Thyroid gland (tissue), 4 donors: Measurements from ENCODE around the gene ISYNA1. TPM values are rescaled to one million over a fixed set of nuclear protein-coding genes. Genes with fewer than 3 reads are reported as not detected.
A peak's percentile ranks its signal among the peaks of the same experiment; 100 is the strongest.

Experiments
- DNase-seq, 2 donors: peaks; one replicate each; pipeline ENCODE4 v3.0.0-alpha.2; 2019
- H3K27ac ChIP-seq, 3 donors: fragments of 200-600 bp; sonication (generic); 1 replicate in 2 of 3; 2 replicates in 1 of 3; pipeline ENCODE4 v1.5.1; 2016 to 2019; ENCODE audit warnings: mild to moderate bottlenecking in 1 of 3, moderate library complexity in 1 of 3
- H3K27me3 ChIP-seq: fragments of 200-600 bp; sonication (generic); one replicate; pipeline ENCODE4 v1.5.1; 2019
- H3K36me3 ChIP-seq, 2 donors: fragments of 200-600 bp; sonication (generic); one replicate each; pipeline ENCODE4 v1.5.1; 2016 to 2019
- H3K4me1 ChIP-seq, 2 donors: fragments of 200-600 bp; sonication (generic); one replicate each; pipeline ENCODE4 v1.5.1; 2017 to 2019
- H3K4me3 ChIP-seq, 3 donors: fragments of 200-600 bp; sonication (generic); replicated peaks in 1 of 3; 1 replicate in 2 of 3; 2 replicates in 1 of 3; pipeline ENCODE4 v1.5.1; 2016; ENCODE audit warnings: mild to moderate bottlenecking in 1 of 3
- H3K9me3 ChIP-seq: fragments of 200-600 bp; sonication (generic); one replicate; pipeline ENCODE4 v1.5.1; 2017
- CTCF ChIP-seq, 6 experiments: fragments of 200-600 bp in 3 of 6; fragments of 450-650 bp in 3 of 6; sonication (generic) in 3 of 6; IDR thresholded peaks; one replicate each; pipeline ENCODE4 v1.5.1; 2016 to 2019; ENCODE audit warnings: antibody characterized with exemption in 6 of 6, mild to moderate bottlenecking in 2 of 6, inconsistent platforms in 1 of 6, moderate library complexity in 1 of 6
- POLR2A ChIP-seq, 2 donors: fragments of 450-650 bp; IDR thresholded peaks; one replicate each; pipeline ENCODE4 v1.6.1; 2017; ENCODE audit warnings: antibody characterized with exemption in 2 of 2, mild to moderate bottlenecking in 2 of 2, moderate library complexity in 1 of 2
- WGBS, 2 donors: methylation state at CpG; one replicate each; pipeline ENCODE4 v1.1.5; 2017; 5-methylcytosine and 5-hydroxymethylcytosine counted together
- intact Hi-C: fragments of 100-400 bp; cut with DNase I; formaldehyde crosslinking; loops from one replicate; pipeline ENCODE4 v1.15.1; 2023
- total RNA-seq, 4 donors: library from RNA; depleted of rRNA; stranded (reverse); fragments of >200 nt; gene quantifications; one replicate each; pipeline ENCODE4 v1.2.3, GENCODE V29; 2016

Gene ISYNA1
- total RNA-seq, 4 donors from 2014 or later: 12.7 to 24.2 (median 22.9) TPM

- intact Hi-C loops: no loop called here
- Histone ChIP-seq H3K27me3 (no peaks in the 10 kb centered on the region), H3K36me3 (peaks cover 0 to 8% of the 10 kb centered on the region in 2 donors), H3K4me3 (no peak overlapping the region), H3K4me1 (peaks cover 0 to 22% of the 10 kb centered on the region in 2 donors), H3K9me3 (no peaks in the 10 kb centered on the region), H3K27ac (no peak overlapping the region)
- WGBS, 2 donors: 85 to 92% methylated on average over 8 of the region's 8 CpGs
- no peak for TF ChIP-seq CTCF (IDR thresholded peaks at IDR 0.05)
- TF ChIP-seq POLR2A (IDR thresholded peaks at IDR 0.05): no peak
- DNase-seq: no peak
Measured at GRCh38 chr19:18473706-18474087, 35.8 kb upstream of the ISYNA1 start.

GRCh38 chr19:18473003-18473705, 35.2 kb upstream of the ISYNA1 start:
- no peaks in the 10 kb centered on the region for H3K9me3 ChIP-seq
- H3K36me3 ChIP-seq: peaks cover 0 to 8% of the 10 kb centered on the region in 2 donors
- H3K27ac ChIP-seq: no peak overlapping the region
- intact Hi-C loops: no loop called here
- no peak overlapping the region for H3K4me3 ChIP-seq
- WGBS, 2 donors: 81 to 89% methylated on average over 8 of the region's 8 CpGs
- peaks cover 0 to 16% of the 10 kb centered on the region in 2 donors for H3K4me1 ChIP-seq
- DNase-seq: no peak
- no peaks in the 10 kb centered on the region for H3K27me3 ChIP-seq
- TF ChIP-seq POLR2A (IDR thresholded peaks at IDR 0.05): no peak

GRCh38 chr19:18470787-18471186, 32.9 kb upstream of the ISYNA1 start:
- no peak overlapping the region for H3K27ac ChIP-seq
- no peaks in the 10 kb centered on the region for H3K27me3 ChIP-seq
- WGBS, 2 donors: 68 to 86% methylated on average over 2 of the region's 2 CpGs
- peaks cover 0 to 8% of the 10 kb centered on the region in 2 donors for H3K36me3 ChIP-seq
- peaks cover 0 to 27% of the 10 kb centered on the region in 2 donors for H3K4me1 ChIP-seq
- no peak overlapping the region for H3K4me3 ChIP-seq
- no peaks in the 10 kb centered on the region for H3K9me3 ChIP-seq
- DNase-seq: no peak
- intact Hi-C loops: no loop called here
- TF ChIP-seq CTCF (IDR thresholded peaks at IDR 0.05) (no peak), POLR2A (IDR thresholded peaks at IDR 0.05) (no peak)

GRCh38 chr19:18469069-18469846, 31.3 kb upstream of the ISYNA1 start:
- Histone ChIP-seq H3K4me3 (no peak overlapping the region), H3K36me3 (peaks cover 0 to 8% of the 10 kb centered on the region in 2 donors), H3K27ac (no peak overlapping the region), H3K9me3 (no peaks in the 10 kb centered on the region), H3K27me3 (no peaks in the 10 kb centered on the region), H3K4me1 (peaks cover 14 to 42% of the 10 kb centered on the region in 2 donors)
- peak; percentile 42 to 47 for DNase-seq
- WGBS, 2 donors: 77 to 83% methylated on average over 16 to 22 of the region's 28 CpGs
- intact Hi-C loops: loop anchor here (10.0 kb wide), 1 partner anchor 46 kb away; no protein-coding TSS in a partner anchor
- peak; percentile 45 to 75 (median 54) for TF ChIP-seq CTCF (IDR thresholded peaks at IDR 0.05)
- TF ChIP-seq POLR2A (IDR thresholded peaks at IDR 0.05): no peak

GRCh38 chr19:18468517-18468916, 30.6 kb upstream of the ISYNA1 start:
- intact Hi-C loops: loop anchor here (10.0 kb wide), 1 partner anchor 46 kb away; no protein-coding TSS in a partner anchor
- 86% methylated on average over 3 of the region's 3 CpGs; no CpG with 5 or more reads in 1 of the 2 donors for WGBS, 2 donors

More at GRCh38 chr19:18468517-18468916, 30.6 kb upstream of the ISYNA1 start:
- no peak for DNase-seq
- Histone ChIP-seq H3K9me3 (no peaks in the 10 kb centered on the region), H3K27ac (no peak overlapping the region), H3K4me3 (no peak overlapping the region), H3K36me3 (peaks cover 0 to 8% of the 10 kb centered on the region in 2 donors), H3K4me1 (peaks cover 16 to 48% of the 10 kb centered on the region in 2 donors), H3K27me3 (no peaks in the 10 kb centered on the region)
- no peak for TF ChIP-seq CTCF (IDR thresholded peaks at IDR 0.05)
- no peak for TF ChIP-seq POLR2A (IDR thresholded peaks at IDR 0.05)
